GM06990 (cell line): ENCODE data around the gene NRXN2.

Experiments used
- DNase-seq: peaks from one replicate; pipeline ENCODE4 v3.0.0-alpha.2; 2011; ENCODE audit not compliant: insufficient read length; ENCODE audit errors: extremely low read depth
- H3K27me3 ChIP-seq: replicated peaks from 2 replicates; pipeline ENCODE4 v1.6.0; 2011; ENCODE audit warnings: low read length; ENCODE audit not compliant: control insufficient read depth, insufficient read depth
- H3K36me3 ChIP-seq: 2 replicates; pipeline ENCODE4 v1.5.1; 2011; ENCODE audit warnings: low read length; ENCODE audit not compliant: control insufficient read depth, insufficient read depth
- H3K4me3 ChIP-seq: replicated peaks from 2 replicates; pipeline ENCODE4 v1.5.1; 2011; ENCODE audit warnings: low read depth, mild to moderate bottlenecking, control low read depth, low read length
- TF ChIP-seq, protein P1 (sequence below): IDR thresholded peaks from 2 replicates; pipeline ENCODE4 v1.5.1; 2011; ENCODE audit warnings: low read length, control low read depth, mild to moderate bottlenecking, inconsistent platforms; ENCODE audit not compliant: insufficient read depth, poor library complexity, severe bottlenecking

The NRXN2 gene

DNA sequence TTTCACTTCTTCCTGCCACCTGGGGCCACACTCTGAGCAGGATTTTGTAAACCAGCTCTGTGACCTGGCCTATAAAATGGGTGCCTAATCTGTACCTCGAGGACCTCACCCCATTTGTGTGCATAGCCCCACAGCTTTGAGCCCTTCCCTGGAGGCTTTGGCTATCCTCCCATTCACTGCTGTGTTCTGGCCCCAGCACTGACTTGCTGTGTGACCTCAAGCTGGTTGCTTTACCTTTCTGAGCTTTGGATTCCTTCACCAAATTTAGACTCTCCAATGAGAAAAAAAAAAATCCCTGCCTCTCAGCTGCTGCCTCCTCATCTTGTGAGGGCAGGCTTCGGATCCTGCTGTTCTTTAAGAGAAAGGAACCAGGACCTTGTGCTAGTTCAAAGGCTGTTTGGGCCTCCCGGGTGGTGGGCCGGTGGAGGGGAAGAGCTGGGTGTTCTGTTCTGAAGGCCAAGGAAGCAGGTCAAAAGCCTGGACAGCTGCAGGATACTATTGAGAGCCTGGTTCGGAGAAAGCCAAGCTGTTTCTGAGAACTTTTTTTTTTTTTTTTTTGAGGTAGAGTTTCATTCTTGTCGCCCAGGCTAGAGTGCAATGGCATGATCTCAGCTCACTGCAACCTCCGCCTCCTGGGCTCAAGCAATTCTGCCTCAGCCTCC, 37.9 kb upstream of the NRXN2 start:
- no peaks in the 10 kb centered on the region for H3K27me3 ChIP-seq
- TF ChIP-seq, protein P1, sequence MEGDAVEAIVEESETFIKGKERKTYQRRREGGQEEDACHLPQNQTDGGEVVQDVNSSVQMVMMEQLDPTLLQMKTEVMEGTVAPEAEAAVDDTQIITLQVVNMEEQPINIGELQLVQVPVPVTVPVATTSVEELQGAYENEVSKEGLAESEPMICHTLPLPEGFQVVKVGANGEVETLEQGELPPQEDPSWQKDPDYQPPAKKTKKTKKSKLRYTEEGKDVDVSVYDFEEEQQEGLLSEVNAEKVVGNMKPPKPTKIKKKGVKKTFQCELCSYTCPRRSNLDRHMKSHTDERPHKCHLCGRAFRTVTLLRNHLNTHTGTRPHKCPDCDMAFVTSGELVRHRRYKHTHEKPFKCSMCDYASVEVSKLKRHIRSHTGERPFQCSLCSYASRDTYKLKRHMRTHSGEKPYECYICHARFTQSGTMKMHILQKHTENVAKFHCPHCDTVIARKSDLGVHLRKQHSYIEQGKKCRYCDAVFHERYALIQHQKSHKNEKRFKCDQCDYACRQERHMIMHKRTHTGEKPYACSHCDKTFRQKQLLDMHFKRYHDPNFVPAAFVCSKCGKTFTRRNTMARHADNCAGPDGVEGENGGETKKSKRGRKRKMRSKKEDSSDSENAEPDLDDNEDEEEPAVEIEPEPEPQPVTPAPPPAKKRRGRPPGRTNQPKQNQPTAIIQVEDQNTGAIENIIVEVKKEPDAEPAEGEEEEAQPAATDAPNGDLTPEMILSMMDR = no peak
- H3K36me3 ChIP-seq = peaks cover 15% of the 10 kb centered on the region
- no peak for DNase-seq
- H3K4me3 ChIP-seq = no peak overlapping the region

DNA sequence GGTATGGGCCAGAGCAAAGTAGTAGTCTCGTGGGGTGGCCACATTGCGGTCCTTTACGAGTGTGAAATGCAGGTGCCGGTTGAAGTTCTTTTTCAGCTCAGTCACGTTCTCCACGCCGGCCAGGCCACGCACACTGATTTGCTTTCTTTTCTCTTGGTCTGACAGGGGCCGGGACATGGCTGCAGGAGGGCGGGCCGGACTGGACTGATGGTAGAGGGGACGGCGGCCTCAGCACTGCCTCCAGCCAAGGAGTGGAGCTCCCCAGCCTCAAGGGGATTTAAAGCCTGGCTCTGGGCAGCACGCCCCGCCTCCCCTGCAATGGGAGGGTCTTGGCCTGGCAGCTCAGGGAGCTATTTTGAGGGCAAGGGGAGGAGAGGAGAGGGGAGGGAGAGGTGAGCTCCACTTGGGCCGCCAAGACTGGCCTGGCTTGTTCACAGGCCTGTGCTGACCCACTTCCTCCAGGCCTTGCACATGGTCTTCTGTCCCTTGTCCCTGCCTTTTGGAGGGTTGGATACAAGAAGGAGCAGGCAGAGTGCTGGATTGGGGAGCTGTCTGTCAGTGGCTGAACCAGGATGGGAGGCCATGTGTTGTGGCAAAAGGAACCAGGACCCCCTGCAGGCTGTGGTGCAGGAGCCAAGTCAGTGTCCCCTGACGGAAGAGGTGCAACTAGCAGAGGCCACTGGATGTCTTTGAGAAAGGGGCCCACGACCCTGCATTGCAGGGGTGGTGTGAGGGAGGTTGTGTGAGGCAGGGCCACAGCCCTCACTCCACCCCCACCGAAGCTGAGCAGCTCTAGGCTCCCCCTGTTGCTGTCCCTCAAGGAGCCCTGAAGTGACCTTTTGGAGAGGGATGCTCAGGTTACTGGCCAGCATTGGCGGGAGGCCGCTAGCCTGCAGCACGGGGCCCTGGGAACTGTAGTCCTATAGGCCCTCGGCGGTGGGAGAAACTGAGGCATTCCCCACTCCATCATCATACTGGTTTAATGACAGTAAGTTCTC, 37.0 kb upstream of the NRXN2 start, which contains the start of gene PYGM:
PYGM (minus strand) TSS at position 253 of the 998 bp plus-strand sequence; CDS start at position 177, 76 bp downstream.
- TF ChIP-seq, protein P1 = no peak
- no peak for DNase-seq
- Histone ChIP-seq H3K36me3 (peaks cover 9% of the 10 kb centered on the region), H3K4me3 (no peak within 1 kb of the TSS), H3K27me3 (no peaks in the 10 kb centered on the region)

- Histone ChIP-seq H3K4me3 (no peak overlapping the region), H3K27me3 (no peaks in the 10 kb centered on the region), H3K36me3 (peaks cover 6% of the 10 kb centered on the region)
- TF ChIP-seq, protein P1 = no peak
- no peak for DNase-seq
Observed at GRCh38 chr11:64759131-64759721, 36.2 kb upstream of the NRXN2 start.

- no peak for DNase-seq
Observed at GRCh38 chr11:64758330-64759079, 35.5 kb upstream of the NRXN2 start.

More at GRCh38 chr11:64758330-64759079, 35.5 kb upstream of the NRXN2 start:
- Histone ChIP-seq H3K36me3 (peaks cover 2% of the 10 kb centered on the region), H3K27me3 (no peaks in the 10 kb centered on the region), H3K4me3 (no peak overlapping the region)
- TF ChIP-seq, protein P1 = no peak
